Renal cortex interstitium (tissue), 15 donors: Measurements from ENCODE around the gene SMR3A. TPM values are rescaled to one million over a fixed set of nuclear protein-coding genes. Genes with fewer than 3 reads are reported as not detected.

Experiments used
- DNase-seq, 11 donors: peaks; one replicate each; pipeline ENCODE4 v3.0.0-alpha.2; 2013; ENCODE audit warnings: low read depth in 9 of 11, low spot score in 4 of 11; ENCODE audit errors: extremely low read depth in 1 of 11
- long read RNA-seq, 16 experiments: transcript quantifications; one replicate each; lab custom pipeline, GENCODE V29; 2026
- polyA plus RNA-seq, 3 donors: library from polyadenylated mRNA; unstranded; fragments of 120-200 nt; gene quantifications; one replicate each; pipeline ENCODE4 v1.2.1, GENCODE V29; 2013; ENCODE audit not compliant: insufficient read length in 3 of 3

The SMR3A gene
- polyA plus RNA-seq, result not detected
- long read RNA-seq, donor 1, result 0 reads
- long read RNA-seq, donor 2, result 0 reads
- long read RNA-seq, donor 3, result 0 reads
- long read RNA-seq, donor 4, result 0 reads
- long read RNA-seq, donor 5, result 0 reads
- long read RNA-seq, donor 6, result 0 reads
- long read RNA-seq, donor 7, result 0 reads
- long read RNA-seq, donor 8, result 0 reads
- long read RNA-seq, donor 9, result 0 reads
- long read RNA-seq, donor 10, result 0 reads
- long read RNA-seq, donor 11, result 0 reads
- long read RNA-seq, donor 12, result 0 reads
- long read RNA-seq, donor 13, result 0 reads
- long read RNA-seq, donor 14, result 0 reads
- long read RNA-seq, donor 15, result 0 reads
- long read RNA-seq, donor 16, result 0 reads

GRCh38 chr4:70360460-70360859, at the start of gene SMR3A:
TSS of gene SMR3A (plus strand) at chr4:70360760. CDS start at chr4:70362116, 1,356 bp downstream.
- no peak for DNase-seq

GRCh38 chr4:70313736-70314135, 46.8 kb upstream of the SMR3A start:
- no peak for DNase-seq

GRCh38 chr4:70315928-70316327, 44.6 kb upstream of the SMR3A start:
- DNase-seq, result no peak

- DNase-seq, result no peak
These were observed 34.5 kb upstream of the SMR3A start for GRCh38 chr4:70326052-70326451.

- DNase-seq, result no peak
These were observed 25.9 kb upstream of the SMR3A start, which contains the start of gene CABS1 for GRCh38 chr4:70334681-70335080. TSS of gene CABS1 (plus strand) at chr4:70334981. CDS start at chr4:70335040, 59 bp downstream.

- DNase-seq, result no peak
These were observed 24.5 kb upstream of the SMR3A start for GRCh38 chr4:70336043-70336442.

GRCh38 chr4:70337886-70338420, 22.6 kb upstream of the SMR3A start:
- DNase-seq, result no peak

GRCh38 chr4:70356185-70356584, 4.4 kb upstream of the SMR3A start:
- DNase-seq, result no peak

- DNase-seq, result no peak
These were observed 1.4 kb upstream of the SMR3A start for GRCh38 chr4:70359115-70359661.

GRCh38 chr4:70364002-70364401, 3.4 kb downstream of the SMR3A start:
- no peak for DNase-seq

- DNase-seq, result no peak
These were observed 4.9 kb downstream of the SMR3A start for GRCh38 chr4:70365479-70365878.

- no peak for DNase-seq
These were observed 7.3 kb downstream of the SMR3A start for GRCh38 chr4:70367813-70368212.

GRCh38 chr4:70371987-70372386, 11.4 kb downstream of the SMR3A start:
- DNase-seq, result no peak

GRCh38 chr4:70372760-70373159, 12.2 kb downstream of the SMR3A start:
- DNase-seq, result no peak

- DNase-seq, result no peak
These were observed 20.0 kb downstream of the SMR3A start for GRCh38 chr4:70380578-70380977.

- no peak for DNase-seq
These were observed 22.2 kb downstream of the SMR3A start, which contains the start of gene SMR3B for GRCh38 chr4:70382691-70383181. TSS of gene SMR3B (plus strand) at chr4:70383131. CDS start at chr4:70384511, 1,380 bp downstream.

GRCh38 chr4:70392057-70392776, 31.7 kb downstream of the SMR3A start:
- DNase-seq, result peak in 2 of 11 donors; percentile 4 to 5

- no peak for DNase-seq
These were observed 37.0 kb downstream of the SMR3A start, which contains the start of gene OPRPN for GRCh38 chr4:70397580-70397979. TSS of gene OPRPN (plus strand) at chr4:70397940. CDS start at chr4:70399286, 1,346 bp downstream.

GRCh38 chr4:70399319-70399718, 38.8 kb downstream of the SMR3A start:
- DNase-seq, result no peak
